Smooth muscle cell (in vitro differentiated cells): ENCODE results near the gene CADPS2. TPM values are rescaled to one million over a fixed set of nuclear protein-coding genes. Genes with fewer than 3 reads are reported as not detected.

Source experiments
- DNase-seq: peaks from one replicate; lab custom pipeline; 2025; ENCODE audit not compliant: unreplicated experiment; lab: John Stamatoyannopoulos, UW
- H2AFZ ChIP-seq: fragments of 200-600 bp; sonication (generic); 2 replicates; pipeline ENCODE4 v1.6.0; 2016; ENCODE audit warnings: antibody characterized with exemption, low read depth, mild to moderate bottlenecking
- H3F3A ChIP-seq: fragments of 200-600 bp; sonication (generic); 2 replicates; pipeline ENCODE4 v1.6.0; 2017; ENCODE audit warnings: antibody characterized with exemption, low read depth
- H3K27ac ChIP-seq: fragments of 200-600 bp; sonication (generic); 2 replicates; pipeline ENCODE4 v1.5.1; 2016; ENCODE audit warnings: low read depth, mild to moderate bottlenecking
- H3K27me3 ChIP-seq: fragments of 200-600 bp; sonication (generic); 2 replicates; pipeline ENCODE4 v1.6.1; 2016; ENCODE audit warnings: low read depth, mild to moderate bottlenecking
- H3K36me3 ChIP-seq: fragments of 200-600 bp; sonication (generic); 2 replicates; pipeline ENCODE4 v1.5.1; 2016; ENCODE audit warnings: low read depth
- H3K4me1 ChIP-seq: fragments of 200-600 bp; sonication (generic); 2 replicates; pipeline ENCODE4 v1.5.1; 2016; ENCODE audit warnings: low read depth
- H3K4me2 ChIP-seq: fragments of 200-600 bp; sonication (generic); 2 replicates; pipeline ENCODE4 v1.6.0; 2016; ENCODE audit warnings: mild to moderate bottlenecking
- H3K4me3 ChIP-seq: fragments of 200-600 bp; sonication (generic); 2 replicates; pipeline ENCODE4 v1.5.1; 2016; ENCODE audit warnings: mild to moderate bottlenecking
- H3K79me2 ChIP-seq: fragments of 200-600 bp; sonication (generic); 2 replicates; pipeline ENCODE4 v1.6.0; 2016; ENCODE audit warnings: low read depth, mild to moderate bottlenecking
- H3K9ac ChIP-seq: fragments of 200-600 bp; sonication (generic); 2 replicates; pipeline ENCODE4 v1.6.0; 2016; ENCODE audit warnings: low read depth
- H3K9me3 ChIP-seq: fragments of 200-600 bp; sonication (generic); replicated peaks from 2 replicates; pipeline ENCODE4 v1.5.1; 2016; ENCODE audit warnings: low read depth
- H4K20me1 ChIP-seq: fragments of 200-600 bp; sonication (generic); 2 replicates; pipeline ENCODE4 v1.6.0; 2016; ENCODE audit warnings: low read depth
- CTCF ChIP-seq: fragments of 200-600 bp; sonication (generic); IDR thresholded peaks from 2 replicates; pipeline ENCODE4 v1.5.1; 2017; ENCODE audit warnings: borderline replicate concordance, mild to moderate bottlenecking, antibody characterized with exemption; ENCODE audit not compliant: insufficient read depth, poor library complexity, severe bottlenecking
- WGBS: methylation state at CpG from one replicate; pipeline ENCODE4 v1.1.7; 2016; ENCODE audit warnings: low lambda C conversion rate; 5-methylcytosine and 5-hydroxymethylcytosine counted together
- polyA plus RNA-seq: library from polyadenylated mRNA; unstranded; fragments of >200 nt; fragmentation: Nextera tagmentation; extraction: Ambion mirVana; gene quantifications from 2 replicates; pipeline ENCODE4 v1.2.1, GENCODE V29; 2016
- total RNA-seq: library from RNA; depleted of rRNA; stranded (reverse); fragments of >200 nt; gene quantifications from 2 replicates; pipeline ENCODE4 v1.2.3, GENCODE V29; 2014

The CADPS2 gene
- total and polyA plus RNA-seq, 2 experiments from 2014 or later, result 8.5 to 15.6 TPM

DNA sequence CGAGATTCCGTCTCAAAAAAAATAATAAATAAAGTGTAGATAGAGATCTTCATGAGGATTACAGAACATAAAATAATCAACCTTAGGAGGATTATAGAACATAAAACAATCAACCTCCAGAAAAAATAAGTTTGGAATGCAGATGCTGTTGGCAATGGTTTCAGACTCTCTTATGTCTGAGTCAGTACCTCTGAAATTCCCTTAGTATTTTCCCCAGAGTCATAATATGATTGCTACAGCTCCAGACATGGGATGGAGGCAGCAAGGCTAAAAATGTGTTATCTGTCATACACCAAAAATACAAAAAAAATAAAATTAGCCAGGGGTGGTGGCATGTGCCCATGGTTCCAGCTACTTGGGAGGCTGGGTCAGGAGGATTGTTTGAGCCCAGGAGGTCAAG is 22.2 kb downstream of the CADPS2 start:
- 93% methylated on average over 2 of the region's 2 CpGs for WGBS
- H3K9me3 ChIP-seq, result peaks cover 7% of the 10 kb centered on the region
- no peaks in the 10 kb centered on the region for H4K20me1 ChIP-seq
- no peak overlapping the region for H3K27ac ChIP-seq
- no peaks in the 10 kb centered on the region for H3K27me3 ChIP-seq
- no peak overlapping the region for H3K4me2 ChIP-seq
- H3K36me3 ChIP-seq, result no peaks in the 10 kb centered on the region
- TF ChIP-seq CTCF, result no peak
- H3K9ac ChIP-seq, result no peak overlapping the region
- H2AFZ ChIP-seq, result no peak overlapping the region
- DNase-seq, result no peak
- peaks cover 2% of the 10 kb centered on the region for H3K79me2 ChIP-seq
- H3F3A ChIP-seq, result no peaks in the 10 kb centered on the region
- H3K4me1 ChIP-seq, result no peaks in the 10 kb centered on the region
- no peak overlapping the region for H3K4me3 ChIP-seq

GRCh38 chr7:122858320-122858719 is 27.9 kb downstream of the CADPS2 start:
- no peaks in the 10 kb centered on the region for H3K27me3 ChIP-seq
- no peaks in the 10 kb centered on the region for H3F3A ChIP-seq
- DNase-seq, result no peak
- no peak for TF ChIP-seq CTCF
- H3K36me3 ChIP-seq, result no peaks in the 10 kb centered on the region
- no peaks in the 10 kb centered on the region for H3K79me2 ChIP-seq
- 66% methylated on average over 3 of the region's 3 CpGs for WGBS
- H3K4me3 ChIP-seq, result no peak overlapping the region
- no peak overlapping the region for H2AFZ ChIP-seq
- no peaks in the 10 kb centered on the region for H3K4me1 ChIP-seq
- no peaks in the 10 kb centered on the region for H3K9me3 ChIP-seq
- H4K20me1 ChIP-seq, result no peaks in the 10 kb centered on the region
- H3K9ac ChIP-seq, result no peak overlapping the region
- H3K27ac ChIP-seq, result no peak overlapping the region
- H3K4me2 ChIP-seq, result no peak overlapping the region

GRCh38 chr7:122850528-122850927 is 35.7 kb downstream of the CADPS2 start:
- Histone ChIP-seq H3K27ac (no peak overlapping the region), H3K4me3 (no peak overlapping the region), H3K27me3 (no peaks in the 10 kb centered on the region), H3K36me3 (no peaks in the 10 kb centered on the region), H3F3A (no peaks in the 10 kb centered on the region), H3K79me2 (no peaks in the 10 kb centered on the region), H2AFZ (no peak overlapping the region), H3K9ac (no peak overlapping the region), H4K20me1 (no peaks in the 10 kb centered on the region), H3K9me3 (no peaks in the 10 kb centered on the region), H3K4me2 (no peak overlapping the region), H3K4me1 (peaks cover 4% of the 10 kb centered on the region)
- no peak for DNase-seq
- no peak for TF ChIP-seq CTCF

- Histone ChIP-seq H2AFZ (no peak overlapping the region), H3K4me2 (no peak overlapping the region), H3K9ac (no peak overlapping the region), H3F3A (no peaks in the 10 kb centered on the region), H3K9me3 (no peaks in the 10 kb centered on the region), H3K79me2 (no peaks in the 10 kb centered on the region), H3K4me1 (peaks cover 4% of the 10 kb centered on the region), H4K20me1 (no peaks in the 10 kb centered on the region), H3K27ac (no peak overlapping the region), H3K27me3 (no peaks in the 10 kb centered on the region), H3K36me3 (no peaks in the 10 kb centered on the region), H3K4me3 (no peak overlapping the region)
- no peak for TF ChIP-seq CTCF
- DNase-seq, result no peak
- 48% methylated on average over 3 of the region's 3 CpGs for WGBS
Measured at GRCh38 chr7:122849957-122850328, 36.3 kb downstream of the CADPS2 start.
